Thyroid gland (tissue), 4 donors: ENCODE data around the gene KRT34. TPM values are rescaled to one million over a fixed set of nuclear protein-coding genes. Genes with fewer than 3 reads are reported as not detected.

Experiments used
- DNase-seq, 2 donors: peaks; one replicate each; pipeline ENCODE4 v3.0.0-alpha.2; 2019
- H3K27ac ChIP-seq, 3 donors: fragments of 200-600 bp; sonication (generic); 1 replicate in 2 of 3; 2 replicates in 1 of 3; pipeline ENCODE4 v1.5.1; 2016 to 2019; ENCODE audit warnings: mild to moderate bottlenecking in 1 of 3, moderate library complexity in 1 of 3
- H3K27me3 ChIP-seq: fragments of 200-600 bp; sonication (generic); one replicate; pipeline ENCODE4 v1.5.1; 2019
- H3K36me3 ChIP-seq, 2 donors: fragments of 200-600 bp; sonication (generic); one replicate each; pipeline ENCODE4 v1.5.1; 2016 to 2019
- H3K4me1 ChIP-seq, 2 donors: fragments of 200-600 bp; sonication (generic); one replicate each; pipeline ENCODE4 v1.5.1; 2017 to 2019
- H3K4me3 ChIP-seq, 3 donors: fragments of 200-600 bp; sonication (generic); replicated peaks in 1 of 3; 1 replicate in 2 of 3; 2 replicates in 1 of 3; pipeline ENCODE4 v1.5.1; 2016; ENCODE audit warnings: mild to moderate bottlenecking in 1 of 3
- H3K9me3 ChIP-seq: fragments of 200-600 bp; sonication (generic); one replicate; pipeline ENCODE4 v1.5.1; 2017
- CTCF ChIP-seq, 6 experiments: fragments of 200-600 bp in 3 of 6; fragments of 450-650 bp in 3 of 6; sonication (generic) in 3 of 6; IDR thresholded peaks; one replicate each; pipeline ENCODE4 v1.5.1; 2016 to 2019; ENCODE audit warnings: antibody characterized with exemption in 6 of 6, mild to moderate bottlenecking in 2 of 6, inconsistent platforms in 1 of 6, moderate library complexity in 1 of 6
- POLR2A ChIP-seq, 2 donors: fragments of 450-650 bp; IDR thresholded peaks; one replicate each; pipeline ENCODE4 v1.6.1; 2017; ENCODE audit warnings: antibody characterized with exemption in 2 of 2, mild to moderate bottlenecking in 2 of 2, moderate library complexity in 1 of 2
- WGBS, 2 donors: methylation state at CpG; one replicate each; pipeline ENCODE4 v1.1.5; 2017; 5-methylcytosine and 5-hydroxymethylcytosine counted together
- intact Hi-C: fragments of 100-400 bp; cut with DNase I; formaldehyde crosslinking; loops from one replicate; pipeline ENCODE4 v1.15.1; 2023
- total RNA-seq, 4 donors: library from RNA; depleted of rRNA; stranded (reverse); fragments of >200 nt; gene quantifications; one replicate each; pipeline ENCODE4 v1.2.3, GENCODE V29; 2016

Gene KRT34
- total RNA-seq, 4 donors from 2014 or later = not detected

- DNase-seq = no peak
- intact Hi-C loops = no loop called here
- no peak overlapping the region for H3K27ac ChIP-seq
- H3K4me3 ChIP-seq = no peak overlapping the region
- TF ChIP-seq CTCF (IDR thresholded peaks at IDR 0.05) = no peak
- TF ChIP-seq POLR2A (IDR thresholded peaks at IDR 0.05) = no peak
- H3K27me3 ChIP-seq = no peaks in the 10 kb centered on the region
- H3K4me1 ChIP-seq = peaks cover 0 to 3% of the 10 kb centered on the region in 2 donors
- WGBS, 2 donors = 80 to 97% methylated on average over 4 of the region's 4 CpGs
- no peaks in the 10 kb centered on the region for H3K36me3 ChIP-seq
- no peaks in the 10 kb centered on the region for H3K9me3 ChIP-seq
Observed at GRCh38 chr17:41421617-41422016, 39.5 kb upstream of the KRT34 start.

- no peaks in the 10 kb centered on the region for H3K9me3 ChIP-seq
- no peaks in the 10 kb centered on the region for H3K36me3 ChIP-seq
- H3K4me1 ChIP-seq = peaks cover 0 to 8% of the 10 kb centered on the region in 2 donors
- H3K27me3 ChIP-seq = no peaks in the 10 kb centered on the region
- no peak for TF ChIP-seq CTCF (IDR thresholded peaks at IDR 0.05)
- no peak for TF ChIP-seq POLR2A (IDR thresholded peaks at IDR 0.05)
- H3K4me3 ChIP-seq = no peak overlapping the region
- DNase-seq = no peak
- intact Hi-C loops = no loop called here
- no peak overlapping the region for H3K27ac ChIP-seq
- 81 to 84% methylated on average over 9 of the region's 9 CpGs for WGBS, 2 donors
Observed at GRCh38 chr17:41421116-41421515, 39.0 kb upstream of the KRT34 start.

GRCh38 chr17:41420134-41420533 lies 38.0 kb upstream of the KRT34 start:
- no peaks in the 10 kb centered on the region for H3K36me3 ChIP-seq
- peaks cover 0 to 14% of the 10 kb centered on the region in 2 donors for H3K4me1 ChIP-seq
- no peak for DNase-seq
- H3K4me3 ChIP-seq = no peak overlapping the region
- 67 to 81% methylated on average over 4 of the region's 4 CpGs for WGBS, 2 donors
- no peak for TF ChIP-seq CTCF (IDR thresholded peaks at IDR 0.05)
- no peak for TF ChIP-seq POLR2A (IDR thresholded peaks at IDR 0.05)
- no peak overlapping the region for H3K27ac ChIP-seq
- H3K27me3 ChIP-seq = no peaks in the 10 kb centered on the region
- no peaks in the 10 kb centered on the region for H3K9me3 ChIP-seq
- intact Hi-C loops = no loop called here

GRCh38 chr17:41419716-41420115 lies 37.6 kb upstream of the KRT34 start:
- Histone ChIP-seq H3K27ac (no peak overlapping the region), H3K4me3 (no peak overlapping the region), H3K4me1 (peaks cover 0 to 14% of the 10 kb centered on the region in 2 donors), H3K9me3 (no peaks in the 10 kb centered on the region), H3K36me3 (no peaks in the 10 kb centered on the region), H3K27me3 (no peaks in the 10 kb centered on the region)
- intact Hi-C loops = no loop called here
- 62 to 98% methylated on average over 4 of the region's 4 CpGs for WGBS, 2 donors
- DNase-seq = no peak
- TF ChIP-seq POLR2A (IDR thresholded peaks at IDR 0.05) = no peak
- TF ChIP-seq CTCF (IDR thresholded peaks at IDR 0.05) = no peak

GRCh38 chr17:41418116-41418860 lies 36.2 kb upstream of the KRT34 start:
- 86 to 96% methylated on average over 7 of the region's 7 CpGs for WGBS, 2 donors
- no peaks in the 10 kb centered on the region for H3K9me3 ChIP-seq
- no peaks in the 10 kb centered on the region for H3K27me3 ChIP-seq
- no peak overlapping the region for H3K27ac ChIP-seq
- DNase-seq = no peak
- H3K4me1 ChIP-seq = peaks cover 0 to 14% of the 10 kb centered on the region in 2 donors
- TF ChIP-seq CTCF (IDR thresholded peaks at IDR 0.05) (no peak), POLR2A (IDR thresholded peaks at IDR 0.05) (no peak)
- H3K4me3 ChIP-seq = no peak overlapping the region
- no peaks in the 10 kb centered on the region for H3K36me3 ChIP-seq
- intact Hi-C loops = no loop called here
